K562 (cell line): ENCODE results near the gene CLEC19A.

ENCODE experiments used
- ARID2 ChIP-seq: fragments of 450-650 bp; IDR thresholded peaks from 2 replicates; pipeline ENCODE4 v1.6.1; 2017; ENCODE audit warnings: antibody characterized with exemption, mild to moderate bottlenecking
- CCNT2 ChIP-seq: IDR thresholded peaks from 2 replicates; pipeline ENCODE4 v1.6.1; 2011; ENCODE audit warnings: borderline replicate concordance, low read depth, mild to moderate bottlenecking, moderate library complexity, mixed read lengths, low read length; ENCODE audit not compliant: insufficient read length; ENCODE audit errors: extremely low read depth
- CREB1 ChIP-seq, 2 experiments: sonication (generic) in 1 of 2; formaldehyde crosslinking in 1 of 2; IDR thresholded peaks; 2 replicates each; pipeline versions ENCODE4 v1.6.1 to v1.8.0; 2012 to 2022; ENCODE audit warnings: inconsistent platforms in 1 of 2, mild to moderate bottlenecking in 1 of 2, missing genetic modification reagents in 1 of 2, moderate library complexity in 1 of 2
- CTCF ChIP-seq, 3 experiments: IDR thresholded peaks in 2 of 3; conservative IDR thresholded peaks in 1 of 3; 2 replicates each; pipeline ENCODE4 v1.5.1; 2011 to 2012; ENCODE audit warnings: low read length in 3 of 3, mild to moderate bottlenecking in 3 of 3, control low read depth in 2 of 3, improper control_type of control experiment in 1 of 3, inconsistent platforms in 1 of 3, low read depth in 1 of 3, mixed read lengths in 1 of 3, moderate library complexity in 1 of 3; ENCODE audit not compliant: insufficient read depth in 2 of 3
- EZH2 ChIP-seq: IDR thresholded peaks from 2 replicates; pipeline ENCODE4 v1.6.1; 2012; ENCODE audit warnings: low read depth, mild to moderate bottlenecking, inconsistent platforms, low read length, borderline replicate concordance
- FOS ChIP-seq: IDR thresholded peaks from 3 replicates; pipeline ENCODE4 v1.6.1; 2011; ENCODE audit not compliant: insufficient read length; ENCODE audit errors: extremely low read depth
- NFYB ChIP-seq: IDR thresholded peaks from 2 replicates; pipeline ENCODE4 v1.6.1; 2011; ENCODE audit warnings: mild to moderate bottlenecking, moderate library complexity; ENCODE audit not compliant: insufficient read length; ENCODE audit errors: extremely low read depth
- POLR2AphosphoS2 ChIP-seq: IDR thresholded peaks from 2 replicates; pipeline ENCODE4 v1.6.1; 2012; ENCODE audit warnings: low read length, improper control_type of control experiment
- POLR2AphosphoS5 ChIP-seq: IDR thresholded peaks from 2 replicates; pipeline ENCODE4 v1.6.1; 2011; ENCODE audit warnings: mild to moderate bottlenecking, low read depth, low read length, moderate library complexity; ENCODE audit not compliant: control insufficient read depth, insufficient read depth
- STAT6 ChIP-seq: sonication (generic); formaldehyde crosslinking; IDR thresholded peaks from 2 replicates; pipeline ENCODE4 v1.8.1; 2023; ENCODE audit warnings: mild to moderate bottlenecking, missing genetic modification reagents
- ZBTB7A ChIP-seq: IDR thresholded peaks from 2 replicates; pipeline ENCODE4 v1.6.1; 2011; ENCODE audit warnings: low read depth, mild to moderate bottlenecking, low read length, moderate library complexity, borderline replicate concordance; ENCODE audit not compliant: control insufficient read depth
- ZNF274 ChIP-seq: IDR thresholded peaks from 2 replicates; pipeline ENCODE4 v1.6.1; 2011; ENCODE audit warnings: low read depth, mild to moderate bottlenecking, low read length, moderate library complexity, borderline replicate concordance
- ZNF740 ChIP-seq, 3 experiments: fragments of 200-800 bp in 1 of 3; sonication (Bioruptor generic) in 1 of 3; sonication (generic) in 1 of 3; formaldehyde crosslinking in 1 of 3; IDR thresholded peaks; 2 replicates each; pipeline versions ENCODE4 v1.6.1 to v1.8.0; 2016 to 2022; ENCODE audit warnings: mild to moderate bottlenecking in 2 of 3, missing compliant biosample characterization in 2 of 3, missing genetic modification characterization in 2 of 3, missing genetic modification reagents in 1 of 3
- TF ChIP-seq, protein P1 (sequence below): fragments of 200-600 bp; sonication (generic); IDR thresholded peaks from one replicate; pipeline ENCODE4 v1.6.1; 2012; ENCODE audit warnings: mild to moderate bottlenecking, low read depth, low read length, inconsistent platforms

GRCh38 chr16:19241512-19241911 is 44.0 kb upstream of the CLEC19A start:
- TF ChIP-seq ZBTB7A, result no peak
- TF ChIP-seq CTCF (IDR thresholded peaks at IDR 0.05 in 2 of 3, conservative IDR thresholded peaks at IDR 0.05 in 1 of 3; ENCODE audit: insufficient read depth in 2 of 3, low read depth in 1 of 3, low read length in 3 of 3), result no peak
- TF ChIP-seq ZNF740 (CRISPR knock-in tag; IDR thresholded peaks at IDR 0.05), result no peak
- no peak for TF ChIP-seq ZNF740 (tag; IDR thresholded peaks at IDR 0.05)
- TF ChIP-seq FOS, result no peak
- no peak for TF ChIP-seq NFYB
- no peak for TF ChIP-seq ARID2
- TF ChIP-seq CREB1 (IDR thresholded peaks at IDR 0.05), result no peak
- TF ChIP-seq CREB1 (CRISPR knock-in tag; IDR thresholded peaks at IDR 0.05), result no peak
- no peak for TF ChIP-seq EZH2
- TF ChIP-seq, protein P1, sequence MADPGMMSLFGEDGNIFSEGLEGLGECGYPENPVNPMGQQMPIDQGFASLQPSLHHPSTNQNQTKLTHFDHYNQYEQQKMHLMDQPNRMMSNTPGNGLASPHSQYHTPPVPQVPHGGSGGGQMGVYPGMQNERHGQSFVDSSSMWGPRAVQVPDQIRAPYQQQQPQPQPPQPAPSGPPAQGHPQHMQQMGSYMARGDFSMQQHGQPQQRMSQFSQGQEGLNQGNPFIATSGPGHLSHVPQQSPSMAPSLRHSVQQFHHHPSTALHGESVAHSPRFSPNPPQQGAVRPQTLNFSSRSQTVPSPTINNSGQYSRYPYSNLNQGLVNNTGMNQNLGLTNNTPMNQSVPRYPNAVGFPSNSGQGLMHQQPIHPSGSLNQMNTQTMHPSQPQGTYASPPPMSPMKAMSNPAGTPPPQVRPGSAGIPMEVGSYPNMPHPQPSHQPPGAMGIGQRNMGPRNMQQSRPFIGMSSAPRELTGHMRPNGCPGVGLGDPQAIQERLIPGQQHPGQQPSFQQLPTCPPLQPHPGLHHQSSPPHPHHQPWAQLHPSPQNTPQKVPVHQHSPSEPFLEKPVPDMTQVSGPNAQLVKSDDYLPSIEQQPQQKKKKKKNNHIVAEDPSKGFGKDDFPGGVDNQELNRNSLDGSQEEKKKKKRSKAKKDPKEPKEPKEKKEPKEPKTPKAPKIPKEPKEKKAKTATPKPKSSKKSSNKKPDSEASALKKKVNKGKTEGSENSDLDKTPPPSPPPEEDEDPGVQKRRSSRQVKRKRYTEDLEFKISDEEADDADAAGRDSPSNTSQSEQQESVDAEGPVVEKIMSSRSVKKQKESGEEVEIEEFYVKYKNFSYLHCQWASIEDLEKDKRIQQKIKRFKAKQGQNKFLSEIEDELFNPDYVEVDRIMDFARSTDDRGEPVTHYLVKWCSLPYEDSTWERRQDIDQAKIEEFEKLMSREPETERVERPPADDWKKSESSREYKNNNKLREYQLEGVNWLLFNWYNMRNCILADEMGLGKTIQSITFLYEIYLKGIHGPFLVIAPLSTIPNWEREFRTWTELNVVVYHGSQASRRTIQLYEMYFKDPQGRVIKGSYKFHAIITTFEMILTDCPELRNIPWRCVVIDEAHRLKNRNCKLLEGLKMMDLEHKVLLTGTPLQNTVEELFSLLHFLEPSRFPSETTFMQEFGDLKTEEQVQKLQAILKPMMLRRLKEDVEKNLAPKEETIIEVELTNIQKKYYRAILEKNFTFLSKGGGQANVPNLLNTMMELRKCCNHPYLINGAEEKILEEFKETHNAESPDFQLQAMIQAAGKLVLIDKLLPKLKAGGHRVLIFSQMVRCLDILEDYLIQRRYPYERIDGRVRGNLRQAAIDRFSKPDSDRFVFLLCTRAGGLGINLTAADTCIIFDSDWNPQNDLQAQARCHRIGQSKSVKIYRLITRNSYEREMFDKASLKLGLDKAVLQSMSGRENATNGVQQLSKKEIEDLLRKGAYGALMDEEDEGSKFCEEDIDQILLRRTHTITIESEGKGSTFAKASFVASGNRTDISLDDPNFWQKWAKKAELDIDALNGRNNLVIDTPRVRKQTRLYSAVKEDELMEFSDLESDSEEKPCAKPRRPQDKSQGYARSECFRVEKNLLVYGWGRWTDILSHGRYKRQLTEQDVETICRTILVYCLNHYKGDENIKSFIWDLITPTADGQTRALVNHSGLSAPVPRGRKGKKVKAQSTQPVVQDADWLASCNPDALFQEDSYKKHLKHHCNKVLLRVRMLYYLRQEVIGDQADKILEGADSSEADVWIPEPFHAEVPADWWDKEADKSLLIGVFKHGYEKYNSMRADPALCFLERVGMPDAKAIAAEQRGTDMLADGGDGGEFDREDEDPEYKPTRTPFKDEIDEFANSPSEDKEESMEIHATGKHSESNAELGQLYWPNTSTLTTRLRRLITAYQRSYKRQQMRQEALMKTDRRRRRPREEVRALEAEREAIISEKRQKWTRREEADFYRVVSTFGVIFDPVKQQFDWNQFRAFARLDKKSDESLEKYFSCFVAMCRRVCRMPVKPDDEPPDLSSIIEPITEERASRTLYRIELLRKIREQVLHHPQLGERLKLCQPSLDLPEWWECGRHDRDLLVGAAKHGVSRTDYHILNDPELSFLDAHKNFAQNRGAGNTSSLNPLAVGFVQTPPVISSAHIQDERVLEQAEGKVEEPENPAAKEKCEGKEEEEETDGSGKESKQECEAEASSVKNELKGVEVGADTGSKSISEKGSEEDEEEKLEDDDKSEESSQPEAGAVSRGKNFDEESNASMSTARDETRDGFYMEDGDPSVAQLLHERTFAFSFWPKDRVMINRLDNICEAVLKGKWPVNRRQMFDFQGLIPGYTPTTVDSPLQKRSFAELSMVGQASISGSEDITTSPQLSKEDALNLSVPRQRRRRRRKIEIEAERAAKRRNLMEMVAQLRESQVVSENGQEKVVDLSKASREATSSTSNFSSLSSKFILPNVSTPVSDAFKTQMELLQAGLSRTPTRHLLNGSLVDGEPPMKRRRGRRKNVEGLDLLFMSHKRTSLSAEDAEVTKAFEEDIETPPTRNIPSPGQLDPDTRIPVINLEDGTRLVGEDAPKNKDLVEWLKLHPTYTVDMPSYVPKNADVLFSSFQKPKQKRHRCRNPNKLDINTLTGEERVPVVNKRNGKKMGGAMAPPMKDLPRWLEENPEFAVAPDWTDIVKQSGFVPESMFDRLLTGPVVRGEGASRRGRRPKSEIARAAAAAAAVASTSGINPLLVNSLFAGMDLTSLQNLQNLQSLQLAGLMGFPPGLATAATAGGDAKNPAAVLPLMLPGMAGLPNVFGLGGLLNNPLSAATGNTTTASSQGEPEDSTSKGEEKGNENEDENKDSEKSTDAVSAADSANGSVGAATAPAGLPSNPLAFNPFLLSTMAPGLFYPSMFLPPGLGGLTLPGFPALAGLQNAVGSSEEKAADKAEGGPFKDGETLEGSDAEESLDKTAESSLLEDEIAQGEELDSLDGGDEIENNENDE, result no peak
- TF ChIP-seq CCNT2, result no peak
- TF ChIP-seq POLR2AphosphoS2, result no peak
- no peak for TF ChIP-seq POLR2AphosphoS5
- TF ChIP-seq STAT6, result no peak
- TF ChIP-seq ZNF274, result no peak
